ENCODE data around the gene PPP6R3.

DNA sequence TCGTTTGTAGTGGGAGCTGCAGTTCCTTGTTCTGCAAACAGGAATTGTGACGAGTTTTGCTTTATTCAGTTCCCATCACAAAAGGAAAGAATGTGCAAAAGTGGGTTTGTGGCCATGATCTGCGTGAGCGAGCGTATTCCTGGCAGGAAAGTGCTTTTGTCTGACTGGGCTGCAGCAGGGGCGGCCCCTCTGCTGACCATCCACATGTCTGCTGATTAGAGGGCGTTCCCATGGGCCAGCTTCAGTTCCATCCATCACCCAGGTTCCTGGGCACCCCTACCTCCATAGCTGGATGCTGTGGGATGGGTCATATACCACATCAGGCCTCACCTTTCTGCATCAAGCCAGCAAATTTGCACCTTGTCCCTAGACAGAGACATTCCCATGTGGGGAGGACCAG is 194.9 kb downstream of the PPP6R3 start:
- TF ChIP-seq POLR2A (IDR thresholded peaks at IDR 0.05; ENCODE audit: low read depth, low read length) (no peak), EZH2 (IDR thresholded peaks at IDR 0.05; ENCODE audit: borderline replicate concordance, low read depth, low read length, severe bottlenecking) (no peak)
- TF ChIP-seq, protein P1, sequence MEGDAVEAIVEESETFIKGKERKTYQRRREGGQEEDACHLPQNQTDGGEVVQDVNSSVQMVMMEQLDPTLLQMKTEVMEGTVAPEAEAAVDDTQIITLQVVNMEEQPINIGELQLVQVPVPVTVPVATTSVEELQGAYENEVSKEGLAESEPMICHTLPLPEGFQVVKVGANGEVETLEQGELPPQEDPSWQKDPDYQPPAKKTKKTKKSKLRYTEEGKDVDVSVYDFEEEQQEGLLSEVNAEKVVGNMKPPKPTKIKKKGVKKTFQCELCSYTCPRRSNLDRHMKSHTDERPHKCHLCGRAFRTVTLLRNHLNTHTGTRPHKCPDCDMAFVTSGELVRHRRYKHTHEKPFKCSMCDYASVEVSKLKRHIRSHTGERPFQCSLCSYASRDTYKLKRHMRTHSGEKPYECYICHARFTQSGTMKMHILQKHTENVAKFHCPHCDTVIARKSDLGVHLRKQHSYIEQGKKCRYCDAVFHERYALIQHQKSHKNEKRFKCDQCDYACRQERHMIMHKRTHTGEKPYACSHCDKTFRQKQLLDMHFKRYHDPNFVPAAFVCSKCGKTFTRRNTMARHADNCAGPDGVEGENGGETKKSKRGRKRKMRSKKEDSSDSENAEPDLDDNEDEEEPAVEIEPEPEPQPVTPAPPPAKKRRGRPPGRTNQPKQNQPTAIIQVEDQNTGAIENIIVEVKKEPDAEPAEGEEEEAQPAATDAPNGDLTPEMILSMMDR (IDR thresholded peaks at IDR 0.05; ENCODE audit: extremely low read depth in 1 of 2, insufficient read depth in 1 of 2, low read depth in 1 of 2, low read length in 2 of 2): no peak

All from endothelial cell of umbilical vein (primary cell).